Activated CD8-positive, alpha-beta memory T cell treated with anti-CD3 and anti-CD28 coated beads, Interleukin-2, amount 50 U/mL, for 24 hours (primary cell): Measurements from ENCODE around the gene GRK6.

Source experiments
- DNase-seq: peaks from one replicate; pipeline ENCODE4 v3.0.0-alpha.2; 2020; ENCODE audit errors: extremely low read depth

GRK6 gene

GRCh38 chr5:177427211-177427822 lies 841 bp downstream of the GRK6 start:
- no peak for DNase-seq

- no peak for DNase-seq
Observed at GRCh38 chr5:177427919-177428573, 1.6 kb downstream of the GRK6 start.

- DNase-seq: no peak
Observed at GRCh38 chr5:177428574-177429217, 2.2 kb downstream of the GRK6 start.

GRCh38 chr5:177429248-177430040 lies 3.0 kb downstream of the GRK6 start:
- peak; percentile 79 for DNase-seq

- no peak for DNase-seq
Observed at GRCh38 chr5:177430140-177430951, 3.9 kb downstream of the GRK6 start.

GRCh38 chr5:177430972-177431316 lies 4.5 kb downstream of the GRK6 start:
- DNase-seq: no peak

- DNase-seq: no peak
Observed at GRCh38 chr5:177431317-177432142, 5.1 kb downstream of the GRK6 start.

GRCh38 chr5:177432143-177432838 lies 5.8 kb downstream of the GRK6 start:
- DNase-seq: no peak

- no peak for DNase-seq
Observed at GRCh38 chr5:177432839-177433657, 6.6 kb downstream of the GRK6 start.

- DNase-seq: no peak
Observed at GRCh38 chr5:177433658-177434217, 7.3 kb downstream of the GRK6 start.

- DNase-seq: no peak
Observed at GRCh38 chr5:177434437-177434836, 8.0 kb downstream of the GRK6 start.

- DNase-seq: no peak
Observed at GRCh38 chr5:177434942-177435738, 8.7 kb downstream of the GRK6 start.

GRCh38 chr5:177435847-177436536 lies 9.5 kb downstream of the GRK6 start:
- DNase-seq: no peak

GRCh38 chr5:177437623-177438022 lies 11.1 kb downstream of the GRK6 start:
- DNase-seq: no peak

- no peak for DNase-seq
Observed at GRCh38 chr5:177438468-177438867, 12.0 kb downstream of the GRK6 start.

- no peak for DNase-seq
Observed at GRCh38 chr5:177439518-177440053, 13.1 kb downstream of the GRK6 start.
